HepG2 (cell line): ENCODE measurements around the gene FAM174C. TPM values are rescaled to one million over a fixed set of nuclear protein-coding genes. Genes with fewer than 3 reads are reported as not detected.

Experiments
- ATAC-seq: fragments of 200-7000 bp; cut with Tn5 transposase; 3 replicates; pipeline ENCODE4 v1.9.1; 2020; ENCODE audit warnings: mild to moderate bottlenecking, moderate library complexity
- BruUV-seq: library from RNA; stranded (reverse); fragments of 400-500 nt; replicated peaks from 2 replicates; lab custom pipeline; 2021; lab: Mats Ljungman, UMichigan
- CTCF ChIA-PET: fragments of 300-600 bp; formaldehyde crosslinking; extraction: SDS; loops from one replicate; lab custom pipeline; 2021; ENCODE audit warnings: low total read pairs, inconsistent platforms, low intra/inter-chr PET ratio; lab: Yijun Ruan, JAX
- POLR2A ChIA-PET: fragments of 350-600 bp; sonication (Branson Sonifier 250); formaldehyde crosslinking; loops from one replicate; lab custom pipeline; 2020; ENCODE audit warnings: antibody characterized with exemption, inconsistent platforms; lab: Yijun Ruan, JAX
- DNase-seq: peaks from one replicate; pipeline ENCODE4 v3.0.0-alpha.2; 2015; ENCODE audit warnings: low spot score
- FAIRE-seq: peaks from 3 replicates; lab custom pipeline; 2011; peaks lifted over from hg19 to GRCh38; lab: Jason Lieb, UNC
- H2AFZ ChIP-seq: one replicate; pipeline ENCODE4 v1.6.1; 2011; ENCODE audit warnings: low read length, inconsistent platforms
- H3K27ac ChIP-seq: fragments of 300-600 bp; 3 replicates; pipeline ENCODE4 v1.8.0; 2011; ENCODE audit warnings: mixed run types, mild to moderate bottlenecking, mixed read lengths, low read length, inconsistent platforms; ENCODE audit not compliant: insufficient read depth; ENCODE audit errors: extremely low read length
- H3K27me3 ChIP-seq, 2 experiments: fragments of 200-600 bp in 1 of 2; 2 replicates in 1 of 2; 3 replicates in 1 of 2; pipeline versions ENCODE4 v1.6.0 to v1.8.0; 2011; ENCODE audit warnings: low read length in 2 of 2, mild to moderate bottlenecking in 2 of 2, moderate library complexity in 2 of 2, inconsistent platforms in 1 of 2; ENCODE audit not compliant: insufficient read depth in 2 of 2, control insufficient read depth in 1 of 2
- H3K36me3 ChIP-seq, 2 experiments: fragments of 200-600 bp in 1 of 2; replicated peaks in 1 of 2; 2 replicates in 1 of 2; 3 replicates in 1 of 2; pipeline versions ENCODE4 v1.5.1 to v1.8.0; 2011; ENCODE audit warnings: low read length in 2 of 2, inconsistent platforms in 1 of 2; ENCODE audit not compliant: insufficient read depth in 2 of 2, control insufficient read depth in 1 of 2
- H3K4me1 ChIP-seq: 2 replicates; pipeline ENCODE4 v1.5.1; 2012; ENCODE audit warnings: low read length, inconsistent platforms; ENCODE audit not compliant: insufficient read depth
- H3K4me2 ChIP-seq: 2 replicates; pipeline ENCODE4 v1.6.0; 2011; ENCODE audit warnings: low read depth, low read length, inconsistent platforms
- H3K4me3 ChIP-seq, 3 experiments: fragments of 200-600 bp in 1 of 3; sonication (generic), shearing (Covaris generic) in 1 of 3; replicated peaks in 1 of 3; 2 replicates each; pipeline ENCODE4 v1.5.1; 2011 to 2016; ENCODE audit warnings: low read length in 3 of 3, inconsistent platforms in 2 of 3, low read depth in 2 of 3, mild to moderate bottlenecking in 2 of 3, control low read depth in 1 of 3, mixed read lengths in 1 of 3; ENCODE audit not compliant: insufficient read depth in 1 of 3
- H3K79me2 ChIP-seq: one replicate; pipeline ENCODE4 v1.6.1; 2011; ENCODE audit warnings: low read length, inconsistent platforms; ENCODE audit not compliant: insufficient read depth
- H3K9ac ChIP-seq: 2 replicates; pipeline ENCODE4 v1.6.0; 2011; ENCODE audit warnings: mild to moderate bottlenecking, low read depth, low read length, inconsistent platforms; ENCODE audit not compliant: insufficient read depth
- H3K9me3 ChIP-seq: 2 replicates; pipeline ENCODE4 v1.5.1; 2012; ENCODE audit warnings: mild to moderate bottlenecking, low read length
- H4K20me1 ChIP-seq: 2 replicates; pipeline ENCODE4 v1.6.0; 2011; ENCODE audit warnings: inconsistent platforms, mild to moderate bottlenecking, low read length, moderate library complexity; ENCODE audit not compliant: insufficient read depth
- CSRNP2 ChIP-seq: sonication (generic); formaldehyde crosslinking; conservative IDR thresholded peaks from 2 replicates; pipeline ENCODE4 v1.8.0; 2022; ENCODE audit warnings: low read depth, missing genetic modification reagents
- FLYWCH1 ChIP-seq: sonication (generic); formaldehyde crosslinking; IDR thresholded peaks from 2 replicates; pipeline ENCODE4 v1.8.1; 2023; ENCODE audit warnings: mild to moderate bottlenecking, missing genetic modification reagents
- FOXK2 ChIP-seq: fragments of 450-650 bp; IDR thresholded peaks from 2 replicates; pipeline ENCODE4 v1.6.1; 2016
- GABPB1 ChIP-seq: IDR thresholded peaks from 2 replicates; pipeline ENCODE4 v1.6.1; 2016; ENCODE audit warnings: mild to moderate bottlenecking, missing genetic modification reagents, moderate library complexity, missing compliant biosample characterization
- HIVEP1 ChIP-seq: sonication (generic); formaldehyde crosslinking; IDR thresholded peaks from 2 replicates; pipeline ENCODE4 v1.4.0; 2020; ENCODE audit warnings: mild to moderate bottlenecking, missing genetic modification reagents
- JUND ChIP-seq: sonication (generic); formaldehyde crosslinking; IDR thresholded peaks from 2 replicates; pipeline ENCODE4 v1.8.0; 2022; ENCODE audit warnings: mild to moderate bottlenecking, missing genetic modification reagents
- KLF15 ChIP-seq: sonication (generic); formaldehyde crosslinking; IDR thresholded peaks from 2 replicates; pipeline ENCODE4 v1.8.1; 2023; ENCODE audit warnings: borderline replicate concordance, mild to moderate bottlenecking, inconsistent platforms, missing genetic modification reagents, mixed read lengths
- MAFK ChIP-seq, 2 experiments: IDR thresholded peaks in 1 of 2; conservative IDR thresholded peaks in 1 of 2; 2 replicates each; pipeline ENCODE4 v1.6.1; 2011; ENCODE audit warnings: improper control_type of control experiment in 2 of 2, low read length in 2 of 2
- MED8 ChIP-seq: sonication (generic); formaldehyde crosslinking; IDR thresholded peaks from 2 replicates; pipeline ENCODE4 v1.8.1; 2023; ENCODE audit warnings: mild to moderate bottlenecking, missing genetic modification reagents; ENCODE audit not compliant: insufficient replicate concordance
- MTF1 ChIP-seq: sonication (generic); formaldehyde crosslinking; IDR thresholded peaks from 2 replicates; pipeline ENCODE4 v1.5.0; 2020; ENCODE audit warnings: missing genetic modification reagents
- NRL ChIP-seq: sonication (generic); formaldehyde crosslinking; IDR thresholded peaks from 2 replicates; pipeline ENCODE4 v1.5.0; 2020; ENCODE audit warnings: missing genetic modification reagents, mild to moderate bottlenecking, moderate library complexity, borderline replicate concordance
- SAFB2 ChIP-seq: sonication (generic); formaldehyde crosslinking; IDR thresholded peaks from 2 replicates; pipeline ENCODE4 v1.5.1; 2020; ENCODE audit warnings: missing genetic modification reagents, low read depth, mild to moderate bottlenecking, borderline replicate concordance
- TARDBP ChIP-seq: sonication (generic); formaldehyde crosslinking; IDR thresholded peaks from 2 replicates; pipeline ENCODE4 v1.8.0; 2022; ENCODE audit warnings: mild to moderate bottlenecking, missing genetic modification reagents
- ZBTB8A ChIP-seq: sonication (generic); formaldehyde crosslinking; IDR thresholded peaks from 2 replicates; pipeline ENCODE4 v1.4.0; 2020; ENCODE audit warnings: mild to moderate bottlenecking, low read depth, missing genetic modification reagents, borderline replicate concordance
- ZFP91 ChIP-seq: sonication (generic); formaldehyde crosslinking; IDR thresholded peaks from 2 replicates; pipeline ENCODE4 v1.9.0; 2022; ENCODE audit warnings: missing genetic modification reagents, mild to moderate bottlenecking, borderline replicate concordance
- ZMAT5 ChIP-seq: sonication (generic); formaldehyde crosslinking; IDR thresholded peaks from 2 replicates; pipeline ENCODE4 v1.5.0; 2020; ENCODE audit warnings: mild to moderate bottlenecking, low read depth, missing genetic modification reagents, borderline replicate concordance
- ZNF225 ChIP-seq: sonication (generic); formaldehyde crosslinking; IDR thresholded peaks from 2 replicates; pipeline ENCODE4 v1.4.0; 2020; ENCODE audit warnings: mild to moderate bottlenecking, missing genetic modification reagents
- ZNF296 ChIP-seq: sonication (generic); formaldehyde crosslinking; conservative IDR thresholded peaks from 2 replicates; pipeline ENCODE4 v1.5.0; 2020; ENCODE audit warnings: mild to moderate bottlenecking, missing genetic modification reagents
- ZNF580 ChIP-seq: IDR thresholded peaks from 2 replicates; pipeline ENCODE4 v1.6.1; 2016; ENCODE audit warnings: low read depth, borderline replicate concordance
- ZNF776 ChIP-seq: sonication (generic); formaldehyde crosslinking; IDR thresholded peaks from 2 replicates; pipeline ENCODE4 v1.4.0; 2020; ENCODE audit warnings: mild to moderate bottlenecking, missing genetic modification reagents
- WGBS: methylation state at CpG from one replicate; pipeline ENCODE4 v1.1.6; 2017; ENCODE audit warnings: low lambda C conversion rate; 5-methylcytosine and 5-hydroxymethylcytosine counted together
- in situ Hi-C: cut with HindIII; loops from 2 replicates; pipeline ENCODE4 v1.10.0; 2017; ENCODE audit warnings: low pct_unique_long_range_greater_than_20kb; ENCODE audit not compliant: extremely low pct_ligation_motif_present
- intact Hi-C: fragments of 100-400 bp; cut with micrococcal nuclease; formaldehyde crosslinking; loops from one replicate; pipeline ENCODE4 v1.10.0; 2022; ENCODE audit not compliant: unreplicated experiment
- polyA plus RNA-seq, 8 experiments: library from polyadenylated mRNA; depleted of rRNA in 3 of 8; stranded (reverse) in 7 of 8; unstranded in 1 of 8; fragments of >200 nt; fragmentation: Illumina TruSeq in 4 of 8; extraction: Trizol in 4 of 8; gene quantifications; 2 replicates each; pipeline versions ENCODE4 v1.2.1 to v1.2.3, GENCODE V29; 2011 to 2016; ENCODE audit warnings: low read depth in 4 of 8, missing spikeins in 1 of 8, mixed read lengths in 1 of 8; ENCODE audit not compliant: insufficient read depth in 1 of 8
- total RNA-seq, 5 experiments: library from RNA; depleted of rRNA; stranded (reverse); fragments of >200 nt; fragmentation: Illumina TruSeq; extraction: Trizol; gene quantifications; 2 replicates each; pipeline ENCODE4 v1.2.3, GENCODE V29; 2016; ENCODE audit warnings: low read depth in 1 of 5

FAM174C gene
- total and polyA plus RNA-seq, 2 of the 13 experiments (the other 11 are each of a cell fraction or from before 2014, with no cell fraction given): 19.5 to 31.3 TPM

- peaks cover 0 to 3% of the 10 kb centered on the region in 2 experiments; a peak in 2 of 5 replicates for H3K36me3 ChIP-seq
- no peak overlapping the region for H3K4me3 ChIP-seq
- no peaks in the 10 kb centered on the region for H4K20me1 ChIP-seq
- H3K9ac ChIP-seq: no peak overlapping the region
- no peaks in the 10 kb centered on the region for H3K9me3 ChIP-seq
- 87% methylated on average over 6 of the region's 15 CpGs for WGBS
- ATAC-seq: peak; percentile 26
- in situ Hi-C loops (no loop called here), intact Hi-C loops (no loop called here)
- H3K27ac ChIP-seq: peak overlapping the region; percentile 39
- no peaks in the 10 kb centered on the region for H3K79me2 ChIP-seq
- ChIA-PET CTCF (no interaction called here), POLR2A (interaction anchor here (0.7 to 1.3 kb wide), 3 partner anchors 9 to 18 kb away, joined by 3 read pairs; partner anchors contain the start of gene ATP5F1D)
- H3K4me1 ChIP-seq: peaks cover 24% of the 10 kb centered on the region
- no peaks in the 10 kb centered on the region for H3K27me3 ChIP-seq
- BruUV-seq: no TSS peak
- DNase-seq: no peak
- peak overlapping the region; percentile 31 for H3K4me2 ChIP-seq
- no peak for FAIRE-seq
- no peak overlapping the region for H2AFZ ChIP-seq
- no peak for TF ChIP-seq FOXK2
- TF ChIP-seq TARDBP (CRISPR knock-in tag): no peak
- no peak for TF ChIP-seq MTF1
- TF ChIP-seq CSRNP2 (CRISPR knock-in tag): no peak
- no peak for TF ChIP-seq MAFK (conservative IDR thresholded peaks at IDR 0.05 in 1 of 2, IDR thresholded peaks at IDR 0.05 in 1 of 2; ENCODE audit: low read length in 2 of 2)
- no peak for TF ChIP-seq ZNF776 (CRISPR knock-in tag)
- 0 out of 2 replicates have a peak, but pooled peaks have one; percentile 10 for TF ChIP-seq ZFP91 (CRISPR knock-in tag)
- TF ChIP-seq MED8: no peak
- no peak for TF ChIP-seq SAFB2 (CRISPR knock-in tag)
- TF ChIP-seq NRL: 0 out of 2 replicates have a peak, but pooled peaks have one; percentile 21
- TF ChIP-seq ZNF296 (CRISPR knock-in tag): no peak
- TF ChIP-seq FLYWCH1 (CRISPR knock-in tag): no peak
- no peak for TF ChIP-seq HIVEP1 (CRISPR knock-in tag)
- no peak for TF ChIP-seq ZMAT5 (CRISPR knock-in tag)
- TF ChIP-seq JUND (CRISPR knock-in tag): no peak
- no peak for TF ChIP-seq KLF15 (CRISPR knock-in tag)
- TF ChIP-seq ZBTB8A: no peak
- no peak for TF ChIP-seq GABPB1 (CRISPR knock-in tag)
- no peak for TF ChIP-seq ZNF580
- TF ChIP-seq ZNF225 (CRISPR knock-in tag): no peak
Measured at GRCh38 chr19:1231729-1232637, 43.3 kb upstream of the FAM174C start.
